OCI-LY1 (cell line): Measurements from ENCODE around the gene CACNA2D1.

Experiments
- H2AFZ ChIP-seq: fragments of 200-600 bp; sonication (generic), shearing (Covaris generic); 2 replicates; pipeline ENCODE4 v1.6.0; 2014; ENCODE audit warnings: antibody characterized with exemption, mild to moderate bottlenecking, low read length
- H3F3A ChIP-seq: fragments of 200-600 bp; sonication (generic), shearing (Covaris generic); 2 replicates; pipeline ENCODE4 v1.6.0; 2014; ENCODE audit warnings: mild to moderate bottlenecking, antibody characterized with exemption, low read length, moderate library complexity; ENCODE audit not compliant: insufficient read depth
- H3K27ac ChIP-seq: fragments of 200-600 bp; sonication (generic); 2 replicates; pipeline ENCODE4 v1.5.1; 2014; ENCODE audit warnings: low read length, mixed run types, mild to moderate bottlenecking, low read depth; ENCODE audit not compliant: poor library complexity, severe bottlenecking
- H3K27me3 ChIP-seq: fragments of 200-600 bp; sonication (generic); 2 replicates; pipeline ENCODE4 v1.6.0; 2014; ENCODE audit warnings: antibody characterized with exemption, mild to moderate bottlenecking, low read length, moderate library complexity; ENCODE audit not compliant: insufficient read depth
- H3K36me3 ChIP-seq: fragments of 200-600 bp; sonication (generic); 2 replicates; pipeline ENCODE4 v1.6.1; 2014; ENCODE audit warnings: mild to moderate bottlenecking, antibody characterized with exemption, low read length, moderate library complexity, mixed read lengths; ENCODE audit not compliant: insufficient read depth
- H3K4me1 ChIP-seq: fragments of 200-600 bp; sonication (generic); 2 replicates; pipeline ENCODE4 v1.5.1; 2014; ENCODE audit warnings: mild to moderate bottlenecking, low read length, moderate library complexity; ENCODE audit not compliant: insufficient read depth, severe bottlenecking
- H3K4me2 ChIP-seq: fragments of 200-600 bp; sonication (generic), shearing (Covaris generic); 2 replicates; pipeline ENCODE4 v1.6.1; 2014; ENCODE audit warnings: low read length
- H3K4me3 ChIP-seq: fragments of 200-600 bp; sonication (generic); 2 replicates; pipeline ENCODE4 v1.5.1; 2014; ENCODE audit warnings: low read length, low read depth, mild to moderate bottlenecking, mixed read lengths; ENCODE audit not compliant: poor library complexity, severe bottlenecking
- H3K79me2 ChIP-seq: fragments of 200-600 bp; shearing (Covaris generic); 2 replicates; pipeline ENCODE4 v1.6.1; 2016; ENCODE audit warnings: mixed run types, low read length, mixed read lengths; ENCODE audit not compliant: insufficient read depth
- H3K9ac ChIP-seq: fragments of 200-600 bp; sonication (generic), shearing (Covaris generic); 2 replicates; pipeline ENCODE4 v1.6.1; 2014; ENCODE audit warnings: mild to moderate bottlenecking, low read length, mixed read lengths
- H3K9me2 ChIP-seq: fragments of 200-600 bp; sonication (generic), shearing (Covaris generic); 2 replicates; pipeline ENCODE4 v1.6.1; 2014; ENCODE audit warnings: low read depth, mild to moderate bottlenecking, low read length, mixed read lengths
- H3K9me3 ChIP-seq: fragments of 200-600 bp; shearing (Covaris generic); 2 replicates; pipeline ENCODE4 v1.6.1; 2014; ENCODE audit warnings: low read length, mixed read lengths
- H4K20me1 ChIP-seq: fragments of 200-600 bp; sonication (generic), shearing (Covaris generic); 2 replicates; pipeline ENCODE4 v1.6.0; 2016; ENCODE audit warnings: mild to moderate bottlenecking, low read length; ENCODE audit not compliant: insufficient read depth
- EZH2 ChIP-seq: fragments of 200-600 bp; sonication (generic), shearing (Covaris generic); IDR thresholded peaks from 2 replicates; pipeline ENCODE4 v1.8.0; 2017; ENCODE audit warnings: borderline replicate concordance, mixed run types, mild to moderate bottlenecking, antibody characterized with exemption, low read length, moderate library complexity, mixed read lengths
- TF ChIP-seq, protein P1 (sequence below): fragments of 200-600 bp; sonication (generic), shearing (Covaris generic); IDR thresholded peaks from 2 replicates; pipeline ENCODE4 v1.5.1; 2017; ENCODE audit warnings: mild to moderate bottlenecking, antibody characterized with exemption, low read length, moderate library complexity, mixed read lengths

The CACNA2D1 gene

DNA sequence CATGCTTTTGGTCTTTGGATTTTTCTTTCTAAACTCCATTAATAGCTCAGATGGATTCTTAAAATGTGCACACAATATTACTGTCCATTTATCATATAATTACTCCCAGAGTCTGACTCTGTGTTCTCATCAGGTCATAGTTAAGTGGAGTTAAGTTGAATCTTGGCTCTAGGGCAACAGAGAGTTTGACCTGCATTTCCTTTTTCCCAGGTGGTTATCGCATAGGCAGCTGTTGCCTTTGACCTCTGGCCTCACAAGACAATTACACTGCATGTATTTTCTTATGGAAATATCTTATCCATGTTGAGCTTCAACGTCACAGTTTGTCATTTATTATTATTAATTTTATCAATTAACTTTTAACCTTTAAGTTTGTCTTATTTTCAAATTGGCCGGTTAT, 436.3 kb downstream of the CACNA2D1 start:
- Histone ChIP-seq H3K4me1 (no peaks in the 10 kb centered on the region), H3K4me3 (no peak overlapping the region), H3K4me2 (no peak overlapping the region), H3K27me3 (no peaks in the 10 kb centered on the region), H3K9ac (no peak overlapping the region), H3K9me3 (no peaks in the 10 kb centered on the region), H3F3A (no peaks in the 10 kb centered on the region; the same call in 1 of the 2 replicates), H3K27ac (no peak overlapping the region), H3K79me2 (no peaks in the 10 kb centered on the region), H3K9me2 (no peaks in the 10 kb centered on the region), H3K36me3 (no peaks in the 10 kb centered on the region), H2AFZ (no peak overlapping the region), H4K20me1 (no peaks in the 10 kb centered on the region)
- TF ChIP-seq, protein P1, sequence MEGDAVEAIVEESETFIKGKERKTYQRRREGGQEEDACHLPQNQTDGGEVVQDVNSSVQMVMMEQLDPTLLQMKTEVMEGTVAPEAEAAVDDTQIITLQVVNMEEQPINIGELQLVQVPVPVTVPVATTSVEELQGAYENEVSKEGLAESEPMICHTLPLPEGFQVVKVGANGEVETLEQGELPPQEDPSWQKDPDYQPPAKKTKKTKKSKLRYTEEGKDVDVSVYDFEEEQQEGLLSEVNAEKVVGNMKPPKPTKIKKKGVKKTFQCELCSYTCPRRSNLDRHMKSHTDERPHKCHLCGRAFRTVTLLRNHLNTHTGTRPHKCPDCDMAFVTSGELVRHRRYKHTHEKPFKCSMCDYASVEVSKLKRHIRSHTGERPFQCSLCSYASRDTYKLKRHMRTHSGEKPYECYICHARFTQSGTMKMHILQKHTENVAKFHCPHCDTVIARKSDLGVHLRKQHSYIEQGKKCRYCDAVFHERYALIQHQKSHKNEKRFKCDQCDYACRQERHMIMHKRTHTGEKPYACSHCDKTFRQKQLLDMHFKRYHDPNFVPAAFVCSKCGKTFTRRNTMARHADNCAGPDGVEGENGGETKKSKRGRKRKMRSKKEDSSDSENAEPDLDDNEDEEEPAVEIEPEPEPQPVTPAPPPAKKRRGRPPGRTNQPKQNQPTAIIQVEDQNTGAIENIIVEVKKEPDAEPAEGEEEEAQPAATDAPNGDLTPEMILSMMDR = no peak
- no peak for TF ChIP-seq EZH2

DNA sequence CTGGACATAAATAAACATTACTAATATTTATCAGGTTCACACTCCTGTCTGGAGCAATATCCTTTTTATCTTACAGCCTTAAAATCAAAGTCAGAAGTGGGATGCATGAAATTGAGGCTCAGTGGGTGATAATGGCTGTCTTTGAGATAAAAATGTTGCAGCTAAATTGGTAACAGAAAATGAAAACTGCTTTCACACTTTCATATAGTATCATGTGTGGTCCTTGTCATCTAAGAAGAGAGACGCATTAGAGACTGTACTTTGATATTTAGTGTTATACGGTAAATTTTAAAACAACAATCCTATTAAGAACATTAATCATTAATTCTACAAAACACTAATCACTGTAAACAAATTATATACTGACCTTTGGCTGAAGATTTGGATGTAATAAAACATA, 438.5 kb downstream of the CACNA2D1 start:
- H2AFZ ChIP-seq = no peak overlapping the region
- H3K9me3 ChIP-seq = no peaks in the 10 kb centered on the region
- no peaks in the 10 kb centered on the region for H3K4me1 ChIP-seq
- no peaks in the 10 kb centered on the region for H4K20me1 ChIP-seq
- no peak overlapping the region for H3K4me3 ChIP-seq
- no peak overlapping the region for H3K27ac ChIP-seq
- no peak for TF ChIP-seq EZH2
- TF ChIP-seq, protein P1 = no peak
- no peaks in the 10 kb centered on the region for H3K79me2 ChIP-seq
- H3K4me2 ChIP-seq = no peak overlapping the region
- H3F3A ChIP-seq = no peaks in the 10 kb centered on the region; the same call in 1 of the 2 replicates
- no peaks in the 10 kb centered on the region for H3K27me3 ChIP-seq
- no peaks in the 10 kb centered on the region for H3K36me3 ChIP-seq
- H3K9me2 ChIP-seq = no peaks in the 10 kb centered on the region
- no peak overlapping the region for H3K9ac ChIP-seq

DNA sequence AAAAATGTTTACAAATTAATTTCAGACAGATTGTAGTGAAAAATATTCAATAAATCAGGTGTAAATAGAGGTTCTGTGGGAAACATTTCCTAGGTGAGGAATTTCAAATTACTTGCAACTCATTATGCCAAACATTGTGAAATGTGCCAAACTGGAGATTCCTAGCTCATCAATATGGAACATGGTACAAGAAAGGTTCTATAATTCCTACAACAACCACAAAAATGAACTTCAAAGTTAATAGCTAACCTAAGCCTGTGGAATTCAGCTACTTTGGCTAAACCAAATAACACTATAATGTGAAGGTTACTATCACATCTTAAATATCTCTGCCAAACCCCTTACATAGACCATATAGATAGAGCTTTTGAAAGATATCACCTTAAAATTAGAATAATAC, 450.4 kb downstream of the CACNA2D1 start:
- Histone ChIP-seq H4K20me1 (no peaks in the 10 kb centered on the region), H3K9me3 (no peaks in the 10 kb centered on the region), H3K79me2 (no peaks in the 10 kb centered on the region), H3K36me3 (no peaks in the 10 kb centered on the region), H3K27ac (no peak overlapping the region), H3K27me3 (no peaks in the 10 kb centered on the region), H3K4me3 (no peak overlapping the region), H2AFZ (no peak overlapping the region), H3K4me1 (no peaks in the 10 kb centered on the region), H3K4me2 (no peak overlapping the region), H3K9me2 (no peaks in the 10 kb centered on the region), H3F3A (no peaks in the 10 kb centered on the region), H3K9ac (no peak overlapping the region)
- TF ChIP-seq, protein P1 = no peak
- TF ChIP-seq EZH2 = no peak
